22Rv1 (cell line): Measurements from ENCODE around the gene NTNG1.

ENCODE experiments used
- CTCF ChIP-seq: fragments of 450-650 bp; IDR thresholded peaks from 2 replicates; pipeline ENCODE4 v1.5.1; 2017; ENCODE audit warnings: mild to moderate bottlenecking
- ZFX ChIP-seq: fragments of 450-650 bp; IDR thresholded peaks from 2 replicates; pipeline ENCODE4 v1.6.1; 2017; ENCODE audit warnings: antibody characterized with exemption, borderline replicate concordance

- no peak for TF ChIP-seq CTCF
- no peak for TF ChIP-seq ZFX
Observed at GRCh38 chr1:107152395-107152794, 11.6 kb downstream of the NTNG1 start.
